Stimulated activated naive CD8-positive, alpha-beta T cell treated with anti-CD3 and anti-CD28 coated beads, Interleukin-15, amount 100 ng/mL, for 72 hours (primary cell): ENCODE results near the gene TIAM1.

Experiments
- ATAC-seq: fragments of 150-1000 bp; cut with Tn5 transposase; 2 replicates; pipeline ENCODE4 v1.10.0; 2021; ENCODE audit warnings: mild to moderate bottlenecking, moderate library complexity
- DNase-seq, 2 donors: peaks; one replicate each; pipeline ENCODE4 v3.0.0; 2021 to 2022
- H3K27ac Mint-ChIP-seq, 2 donors: one replicate each; pipeline ENCODE4 v1.8.0; 2022; ENCODE audit warnings: mild to moderate bottlenecking in 2 of 2, mixed read lengths in 2 of 2, moderate library complexity in 2 of 2
- H3K27me3 Mint-ChIP-seq: one replicate; pipeline ENCODE4 v1.8.0; 2022; ENCODE audit warnings: mixed read lengths
- H3K4me1 Mint-ChIP-seq: one replicate; pipeline ENCODE4 v1.8.0; 2022; ENCODE audit warnings: mild to moderate bottlenecking, mixed read lengths
- H3K4me3 Mint-ChIP-seq, 2 donors: one replicate each; pipeline ENCODE4 v1.8.0; 2022; ENCODE audit warnings: mild to moderate bottlenecking in 2 of 2, mixed read lengths in 2 of 2, moderate library complexity in 1 of 2
- H3K9me3 Mint-ChIP-seq, 2 donors: one replicate each; pipeline ENCODE4 v1.8.0; 2022; ENCODE audit warnings: mixed read lengths in 2 of 2

TIAM1 gene

GRCh38 chr21:31267644-31268043, 76.4 kb downstream of the TIAM1 start:
- Mint-ChIP-seq H3K9me3 (no peaks in the 10 kb centered on the region), H3K27me3 (peaks cover 18% of the 10 kb centered on the region), H3K27ac (peak overlapping the region; percentile 86 to 97), H3K4me3 (peak overlapping the region; percentile 82 to 90), H3K4me1 (peaks cover 55% of the 10 kb centered on the region)
- DNase-seq (no peak), ATAC-seq (no peak)

GRCh38 chr21:31266241-31266640, 77.8 kb downstream of the TIAM1 start:
- H3K27ac Mint-ChIP-seq, result no peak overlapping the region
- DNase-seq, result no peak
- peaks cover 50% of the 10 kb centered on the region for H3K4me1 Mint-ChIP-seq
- no peaks in the 10 kb centered on the region for H3K9me3 Mint-ChIP-seq
- no peak for ATAC-seq
- peaks cover 18% of the 10 kb centered on the region for H3K27me3 Mint-ChIP-seq
- H3K4me3 Mint-ChIP-seq, result no peak overlapping the region

- DNase-seq (no peak), ATAC-seq (no peak)
- Mint-ChIP-seq H3K4me1 (peaks cover 43% of the 10 kb centered on the region), H3K9me3 (no peaks in the 10 kb centered on the region), H3K27ac (peak overlapping the region in 1 of 2 donors; percentile 4), H3K27me3 (peaks cover 18% of the 10 kb centered on the region), H3K4me3 (peak overlapping the region; percentile 36 to 53)
Observed at GRCh38 chr21:31265366-31266013, 78.6 kb downstream of the TIAM1 start.

- H3K27me3 Mint-ChIP-seq, result peaks cover 18% of the 10 kb centered on the region
- DNase-seq, result no peak
Observed at GRCh38 chr21:31264574-31264973, 79.5 kb downstream of the TIAM1 start.

GRCh38 chr21:31262728-31263127, 81.3 kb downstream of the TIAM1 start:
- Mint-ChIP-seq H3K27ac (no peak overlapping the region), H3K4me1 (peaks cover 30% of the 10 kb centered on the region), H3K9me3 (no peaks in the 10 kb centered on the region), H3K27me3 (peaks cover 18% of the 10 kb centered on the region), H3K4me3 (no peak overlapping the region)
- DNase-seq (no peak), ATAC-seq (no peak)

More at GRCh38 chr21:31264574-31264973, 79.5 kb downstream of the TIAM1 start:
- ATAC-seq, result no peak
- Mint-ChIP-seq H3K27ac (no peak overlapping the region), H3K4me3 (no peak overlapping the region), H3K9me3 (no peaks in the 10 kb centered on the region), H3K4me1 (peaks cover 38% of the 10 kb centered on the region)

DNA sequence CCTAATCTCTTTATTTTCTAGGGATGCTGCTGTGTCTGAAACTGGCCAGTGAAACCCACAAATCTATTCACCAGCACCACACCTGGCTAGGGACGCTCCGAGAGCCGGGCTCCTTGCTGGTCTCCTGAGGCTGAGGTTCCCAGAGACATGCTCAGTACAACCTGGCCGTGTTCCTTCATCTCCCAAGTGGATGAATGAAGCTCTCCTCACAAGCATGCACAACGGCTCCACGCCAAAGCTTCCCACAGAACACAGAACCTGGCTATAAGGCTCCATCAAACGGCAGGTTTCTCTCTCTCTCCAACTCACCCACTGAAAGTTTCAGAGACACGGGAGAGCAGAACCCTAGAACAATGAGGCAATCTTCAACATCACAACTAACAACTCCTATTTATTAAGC, 82.3 kb downstream of the TIAM1 start:
- Mint-ChIP-seq H3K27me3 (peaks cover 17% of the 10 kb centered on the region), H3K4me1 (peaks cover 26% of the 10 kb centered on the region), H3K4me3 (no peak overlapping the region), H3K27ac (no peak overlapping the region), H3K9me3 (no peaks in the 10 kb centered on the region)
- ATAC-seq, result no peak
- DNase-seq, result no peak

GRCh38 chr21:31260790-31261189, 83.3 kb downstream of the TIAM1 start:
- DNase-seq (no peak), ATAC-seq (no peak)
- Mint-ChIP-seq H3K27me3 (peaks cover 7% of the 10 kb centered on the region), H3K4me3 (no peak overlapping the region), H3K27ac (no peak overlapping the region), H3K4me1 (peaks cover 16% of the 10 kb centered on the region), H3K9me3 (no peaks in the 10 kb centered on the region)

- H3K4me3 Mint-ChIP-seq, result no peak overlapping the region
- H3K27ac Mint-ChIP-seq, result no peak overlapping the region
- no peak for DNase-seq
- no peaks in the 10 kb centered on the region for H3K9me3 Mint-ChIP-seq
- H3K4me1 Mint-ChIP-seq, result peaks cover 4% of the 10 kb centered on the region
- H3K27me3 Mint-ChIP-seq, result no peaks in the 10 kb centered on the region
- no peak for ATAC-seq
Observed at GRCh38 chr21:31258073-31258472, 86.0 kb downstream of the TIAM1 start.

GRCh38 chr21:31257265-31257664, 86.8 kb downstream of the TIAM1 start:
- H3K9me3 Mint-ChIP-seq, result no peaks in the 10 kb centered on the region
- ATAC-seq (no peak), DNase-seq (no peak)
- H3K27ac Mint-ChIP-seq, result no peak overlapping the region
- H3K4me3 Mint-ChIP-seq, result no peak overlapping the region
- no peaks in the 10 kb centered on the region for H3K27me3 Mint-ChIP-seq
- peaks cover 4% of the 10 kb centered on the region for H3K4me1 Mint-ChIP-seq

DNA sequence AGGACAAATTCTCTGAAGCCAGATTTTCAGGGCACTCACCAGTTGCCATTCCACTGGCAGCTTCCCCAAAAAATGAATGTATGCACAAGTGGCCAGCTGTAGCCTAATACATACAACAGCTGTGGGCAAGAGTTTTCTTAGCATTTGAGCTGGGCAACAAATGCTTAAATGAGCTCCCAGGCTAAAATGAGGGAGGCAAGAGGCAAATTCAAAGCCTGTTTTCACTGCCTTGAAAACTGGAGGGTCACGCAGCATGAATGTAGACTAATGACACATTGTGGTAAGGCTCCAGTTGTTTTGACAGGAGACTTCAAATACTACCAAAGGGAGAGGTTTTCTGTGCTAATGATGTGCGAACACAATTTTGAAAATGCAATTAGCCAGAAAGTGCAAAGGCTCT, 88.2 kb downstream of the TIAM1 start:
- H3K9me3 Mint-ChIP-seq, result no peaks in the 10 kb centered on the region

GRCh38 chr21:31255036-31255435, 89.0 kb downstream of the TIAM1 start:
- Mint-ChIP-seq H3K27me3 (no peaks in the 10 kb centered on the region), H3K4me3 (no peak overlapping the region), H3K27ac (no peak overlapping the region), H3K9me3 (no peaks in the 10 kb centered on the region), H3K4me1 (no peaks in the 10 kb centered on the region)
- DNase-seq, result no peak
- no peak for ATAC-seq

More for the DNA sequence above, 88.2 kb downstream of the TIAM1 start:
- ATAC-seq (no peak), DNase-seq (no peak)
- Mint-ChIP-seq H3K27ac (no peak overlapping the region), H3K4me1 (no peaks in the 10 kb centered on the region), H3K4me3 (no peak overlapping the region), H3K27me3 (no peaks in the 10 kb centered on the region)

DNA sequence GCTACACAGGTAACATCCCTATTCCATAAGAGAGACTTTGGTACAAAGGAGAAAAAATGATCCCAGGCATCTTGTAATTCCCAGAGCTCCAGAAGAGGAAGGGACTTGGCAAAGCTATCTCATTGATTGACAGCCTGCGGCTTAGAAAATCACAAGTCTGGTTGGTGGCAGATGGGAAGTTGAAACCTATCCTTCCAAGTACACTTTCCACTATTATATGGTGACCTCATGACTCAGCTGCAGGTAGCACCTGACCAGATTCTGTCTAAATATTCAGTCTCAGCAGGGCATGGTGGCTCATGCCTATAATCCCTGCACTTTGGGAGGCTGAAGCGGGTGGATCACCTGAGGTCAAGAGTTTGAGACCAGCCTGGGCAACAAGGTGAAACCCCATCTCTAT, 89.9 kb downstream of the TIAM1 start:
- no peak for ATAC-seq
- no peaks in the 10 kb centered on the region for H3K27me3 Mint-ChIP-seq
- no peaks in the 10 kb centered on the region for H3K4me1 Mint-ChIP-seq
- H3K4me3 Mint-ChIP-seq, result no peak overlapping the region
- H3K9me3 Mint-ChIP-seq, result no peaks in the 10 kb centered on the region
- no peak overlapping the region for H3K27ac Mint-ChIP-seq
- no peak for DNase-seq

- Mint-ChIP-seq H3K4me1 (no peaks in the 10 kb centered on the region), H3K27me3 (no peaks in the 10 kb centered on the region)
Observed at GRCh38 chr21:31253684-31254083, 90.4 kb downstream of the TIAM1 start.

DNA sequence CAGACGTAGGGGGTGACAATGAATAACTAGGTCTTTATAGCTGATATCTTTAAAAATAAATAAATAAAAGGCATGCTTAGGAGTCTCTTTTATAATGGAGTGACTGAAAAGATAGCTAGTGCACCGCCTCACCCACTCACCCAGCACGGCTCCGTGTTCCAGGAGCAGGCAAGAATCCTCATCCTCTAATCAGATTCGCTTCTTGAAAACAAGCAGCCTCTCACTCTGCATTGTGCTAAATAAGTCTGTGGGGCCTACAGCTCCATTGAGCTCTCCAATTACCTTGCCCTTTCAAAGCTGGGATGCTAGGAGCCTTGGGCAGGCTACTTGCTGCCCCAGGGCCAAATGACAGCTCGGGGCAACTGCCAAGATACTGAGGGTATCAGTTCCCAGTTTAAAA, 91.5 kb downstream of the TIAM1 start:
- Mint-ChIP-seq H3K4me1 (no peaks in the 10 kb centered on the region), H3K27me3 (no peaks in the 10 kb centered on the region), H3K4me3 (no peak overlapping the region), H3K27ac (no peak overlapping the region), H3K9me3 (no peaks in the 10 kb centered on the region)
- DNase-seq (no peak), ATAC-seq (no peak)

More at GRCh38 chr21:31253684-31254083, 90.4 kb downstream of the TIAM1 start:
- ATAC-seq (no peak), DNase-seq (no peak)
- H3K27ac Mint-ChIP-seq, result no peak overlapping the region
- no peak overlapping the region for H3K4me3 Mint-ChIP-seq
- no peaks in the 10 kb centered on the region for H3K9me3 Mint-ChIP-seq

GRCh38 chr21:31252091-31252490, 92.0 kb downstream of the TIAM1 start:
- ATAC-seq, result no peak
- no peak overlapping the region for H3K27ac Mint-ChIP-seq
- no peaks in the 10 kb centered on the region for H3K27me3 Mint-ChIP-seq

GRCh38 chr21:31251686-31252085, 92.4 kb downstream of the TIAM1 start:
- H3K27me3 Mint-ChIP-seq, result no peaks in the 10 kb centered on the region
- no peak for ATAC-seq
- no peak overlapping the region for H3K27ac Mint-ChIP-seq
- no peak for DNase-seq
- no peaks in the 10 kb centered on the region for H3K9me3 Mint-ChIP-seq
- no peaks in the 10 kb centered on the region for H3K4me1 Mint-ChIP-seq
- H3K4me3 Mint-ChIP-seq, result no peak overlapping the region

More at GRCh38 chr21:31252091-31252490, 92.0 kb downstream of the TIAM1 start:
- DNase-seq, result no peak
- H3K4me1 Mint-ChIP-seq, result no peaks in the 10 kb centered on the region
- no peaks in the 10 kb centered on the region for H3K9me3 Mint-ChIP-seq
- H3K4me3 Mint-ChIP-seq, result no peak overlapping the region

GRCh38 chr21:31248598-31248997, 95.5 kb downstream of the TIAM1 start:
- DNase-seq, result no peak
- H3K27ac Mint-ChIP-seq, result no peak overlapping the region
- ATAC-seq, result no peak
- H3K9me3 Mint-ChIP-seq, result peaks cover 6 to 7% of the 10 kb centered on the region in 2 donors
- H3K4me1 Mint-ChIP-seq, result no peaks in the 10 kb centered on the region
- no peak overlapping the region for H3K4me3 Mint-ChIP-seq
- H3K27me3 Mint-ChIP-seq, result no peaks in the 10 kb centered on the region
